HEK293 (cell line): ENCODE results near the gene TMEM87B.

Source experiments
- CTCF ChIA-PET: fragments of 350-600 bp; formaldehyde crosslinking; extraction: SDS; loops from one replicate; lab custom pipeline; 2021; ENCODE audit warnings: antibody characterized with exemption; lab: Yijun Ruan, JAX
- POLR2A ChIA-PET: fragments of 300-600 bp; formaldehyde crosslinking; extraction: SDS; loops from one replicate; lab custom pipeline; 2020; ENCODE audit warnings: antibody characterized with exemption, inconsistent platforms; lab: Yijun Ruan, JAX
- H3K27ac ChIP-seq: fragments of 200-500 bp; sonication (Bioruptor generic); 2 replicates; pipeline ENCODE4 v1.5.1; 2014; ENCODE audit warnings: low read depth, low read length, control low read depth, inconsistent platforms; ENCODE audit errors: extremely low read depth
- H3K36me3 ChIP-seq, 2 experiments: fragments of 200-500 bp in 1 of 2; sonication (Bioruptor generic) in 1 of 2; 1 replicate in 1 of 2; 2 replicates in 1 of 2; pipeline ENCODE4 v1.5.1; 2014 to 2017; ENCODE audit warnings: inconsistent platforms in 2 of 2, low read length in 2 of 2; ENCODE audit not compliant: control insufficient read depth in 2 of 2, insufficient read depth in 1 of 2
- H3K4me1 ChIP-seq: fragments of 200-500 bp; sonication (Bioruptor generic); 2 replicates; pipeline ENCODE4 v1.5.1; 2014; ENCODE audit warnings: mild to moderate bottlenecking, low read length, inconsistent platforms; ENCODE audit not compliant: control insufficient read depth, insufficient read depth
- H3K4me3 ChIP-seq: 2 replicates; pipeline ENCODE4 v1.5.1; 2011; ENCODE audit warnings: low read depth, mild to moderate bottlenecking, control low read depth, low read length, moderate library complexity
- H3K9me3 ChIP-seq: fragments of 200-500 bp; sonication (Bioruptor generic); 2 replicates; pipeline ENCODE4 v1.5.1; 2014; ENCODE audit warnings: low read depth, low read length, inconsistent platforms; ENCODE audit not compliant: control insufficient read depth, insufficient read depth
- KLF10 ChIP-seq: fragments of 450-650 bp; IDR thresholded peaks from 2 replicates; pipeline ENCODE4 v1.5.1; 2018; ENCODE audit warnings: missing biosample characterization, mild to moderate bottlenecking, missing genetic modification characterization
- KLF9 ChIP-seq: fragments of 450-650 bp; formaldehyde crosslinking; IDR thresholded peaks from 2 replicates; pipeline ENCODE4 v1.5.1; 2016; ENCODE audit warnings: missing biosample characterization, missing genetic modification characterization, low read depth
- PATZ1 ChIP-seq: fragments of 450-650 bp; formaldehyde crosslinking; IDR thresholded peaks from 2 replicates; pipeline ENCODE4 v1.5.1; 2016; ENCODE audit warnings: missing biosample characterization, missing genetic modification characterization
- PRDM6 ChIP-seq: fragments of 450-650 bp; formaldehyde crosslinking; IDR thresholded peaks from 2 replicates; pipeline ENCODE4 v1.5.1; 2017; ENCODE audit warnings: missing biosample characterization, missing genetic modification characterization
- SCRT1 ChIP-seq: fragments of 450-650 bp; formaldehyde crosslinking; IDR thresholded peaks from 2 replicates; pipeline ENCODE4 v1.5.1; 2016; ENCODE audit warnings: missing biosample characterization, missing genetic modification characterization, borderline replicate concordance
- YY1 ChIP-seq: fragments of 450-650 bp; formaldehyde crosslinking; IDR thresholded peaks from 2 replicates; pipeline ENCODE4 v1.5.1; 2018; ENCODE audit warnings: missing biosample characterization, missing genetic modification characterization
- YY2 ChIP-seq: fragments of 450-650 bp; formaldehyde crosslinking; IDR thresholded peaks from 2 replicates; pipeline ENCODE4 v1.5.1; 2016; ENCODE audit warnings: missing biosample characterization, missing genetic modification characterization
- ZBTB6 ChIP-seq: fragments of 450-650 bp; formaldehyde crosslinking; IDR thresholded peaks from 2 replicates; pipeline ENCODE4 v1.5.1; 2017; ENCODE audit warnings: missing biosample characterization, missing genetic modification characterization
- ZFP37 ChIP-seq: fragments of 450-650 bp; formaldehyde crosslinking; IDR thresholded peaks from 2 replicates; pipeline ENCODE4 v1.5.1; 2016; ENCODE audit warnings: missing biosample characterization, missing genetic modification characterization
- ZNF132 ChIP-seq: fragments of 450-650 bp; formaldehyde crosslinking; IDR thresholded peaks from 2 replicates; pipeline ENCODE4 v1.5.1; 2017; ENCODE audit warnings: missing biosample characterization, missing genetic modification characterization, borderline replicate concordance
- ZNF133 ChIP-seq: fragments of 450-650 bp; formaldehyde crosslinking; IDR thresholded peaks from 2 replicates; pipeline ENCODE4 v1.5.1; 2016; ENCODE audit warnings: missing biosample characterization, missing genetic modification characterization
- ZNF146 ChIP-seq: fragments of 450-650 bp; formaldehyde crosslinking; IDR thresholded peaks from 2 replicates; pipeline ENCODE4 v1.5.1; 2016; ENCODE audit warnings: missing biosample characterization, missing genetic modification characterization
- ZNF155 ChIP-seq: fragments of 450-650 bp; formaldehyde crosslinking; IDR thresholded peaks from 2 replicates; pipeline ENCODE4 v1.5.1; 2016; ENCODE audit warnings: missing biosample characterization, missing genetic modification characterization
- ZNF174 ChIP-seq: fragments of 450-650 bp; formaldehyde crosslinking; IDR thresholded peaks from 2 replicates; pipeline ENCODE4 v1.5.0; 2017; ENCODE audit warnings: missing biosample characterization, mild to moderate bottlenecking, missing genetic modification characterization
- ZNF211 ChIP-seq: fragments of 450-650 bp; formaldehyde crosslinking; IDR thresholded peaks from 2 replicates; pipeline ENCODE4 v1.5.1; 2016; ENCODE audit warnings: low read depth, missing biosample characterization, missing genetic modification characterization
- ZNF214 ChIP-seq: fragments of 450-650 bp; formaldehyde crosslinking; IDR thresholded peaks from 2 replicates; pipeline ENCODE4 v1.5.1; 2017; ENCODE audit warnings: missing biosample characterization, mild to moderate bottlenecking, missing genetic modification characterization, borderline replicate concordance
- ZNF221 ChIP-seq: fragments of 450-650 bp; formaldehyde crosslinking; IDR thresholded peaks from 2 replicates; pipeline ENCODE4 v1.5.1; 2017; ENCODE audit warnings: missing biosample characterization, missing genetic modification characterization, borderline replicate concordance
- ZNF26 ChIP-seq: fragments of 450-650 bp; formaldehyde crosslinking; IDR thresholded peaks from 2 replicates; pipeline ENCODE4 v1.5.1; 2016; ENCODE audit warnings: missing biosample characterization, missing genetic modification characterization
- ZNF362 ChIP-seq: fragments of 450-650 bp; formaldehyde crosslinking; IDR thresholded peaks from 2 replicates; pipeline ENCODE4 v1.5.1; 2016; ENCODE audit warnings: missing biosample characterization, missing genetic modification characterization
- ZNF366 ChIP-seq: fragments of 450-650 bp; formaldehyde crosslinking; conservative IDR thresholded peaks from 2 replicates; pipeline ENCODE4 v1.5.1; 2016; ENCODE audit warnings: missing biosample characterization, missing genetic modification characterization
- ZNF37A ChIP-seq: fragments of 450-650 bp; IDR thresholded peaks from 2 replicates; pipeline ENCODE4 v1.5.1; 2018; ENCODE audit warnings: missing biosample characterization, missing genetic modification characterization
- ZNF391 ChIP-seq: fragments of 450-650 bp; formaldehyde crosslinking; IDR thresholded peaks from 2 replicates; pipeline ENCODE4 v1.5.1; 2016; ENCODE audit warnings: low read depth, missing biosample characterization, missing genetic modification characterization, borderline replicate concordance
- ZNF747 ChIP-seq: fragments of 450-650 bp; formaldehyde crosslinking; IDR thresholded peaks from 2 replicates; pipeline ENCODE4 v1.5.1; 2016; ENCODE audit warnings: missing biosample characterization, missing genetic modification characterization
- ZNF776 ChIP-seq: fragments of 450-650 bp; formaldehyde crosslinking; IDR thresholded peaks from 2 replicates; pipeline ENCODE4 v1.5.0; 2017; ENCODE audit warnings: missing biosample characterization, missing genetic modification characterization, borderline replicate concordance
- ZNF777 ChIP-seq: fragments of 450-650 bp; formaldehyde crosslinking; IDR thresholded peaks from 2 replicates; pipeline ENCODE4 v1.5.1; 2017; ENCODE audit warnings: missing biosample characterization, missing genetic modification characterization, borderline replicate concordance
- ZNF785 ChIP-seq: fragments of 450-650 bp; formaldehyde crosslinking; IDR thresholded peaks from 2 replicates; pipeline ENCODE4 v1.5.1; 2016; ENCODE audit warnings: missing biosample characterization, missing genetic modification characterization
- ZSCAN4 ChIP-seq: fragments of 450-650 bp; formaldehyde crosslinking; IDR thresholded peaks from 2 replicates; pipeline ENCODE4 v1.5.1; 2017; ENCODE audit warnings: missing biosample characterization, missing genetic modification characterization

Gene TMEM87B

GRCh38 chr2:112026509-112026908, 28.6 kb upstream of the TMEM87B start (continued):
- TF ChIP-seq ZSCAN4 (tag by site-specific recombination) (no peak), ZNF174 (tag by site-specific recombination) (no peak), ZNF132 (tag by site-specific recombination) (no peak), PATZ1 (tag by site-specific recombination) (no peak), ZNF362 (tag by site-specific recombination) (no peak), ZFP37 (tag by site-specific recombination) (no peak), KLF10 (tag by site-specific recombination) (no peak), ZNF37A (tag by site-specific recombination) (no peak), ZNF155 (tag by site-specific recombination) (no peak), PRDM6 (tag by site-specific recombination) (no peak), ZNF26 (tag by site-specific recombination) (no peak)

- ChIA-PET CTCF (no interaction called here), POLR2A (no interaction called here)
- Histone ChIP-seq H3K36me3 (peaks cover 0 to 7% of the 10 kb centered on the region in 2 experiments; a peak in 1 of 3 replicates), H3K4me3 (no peak overlapping the region), H3K9me3 (no peaks in the 10 kb centered on the region), H3K27ac (no peak overlapping the region), H3K4me1 (peaks cover 6% of the 10 kb centered on the region)
- no peak for TF ChIP-seq ZNF221 (tag by site-specific recombination)
- no peak for TF ChIP-seq ZNF785 (tag by site-specific recombination)
- TF ChIP-seq YY1 (tag by site-specific recombination): no peak
- TF ChIP-seq ZNF174 (tag by site-specific recombination): no peak
- TF ChIP-seq ZNF366: no peak
- no peak for TF ChIP-seq SCRT1
- TF ChIP-seq ZNF777: no peak
- TF ChIP-seq ZBTB6 (tag by site-specific recombination): no peak
- no peak for TF ChIP-seq ZNF211 (tag by site-specific recombination)
- TF ChIP-seq KLF9 (tag by site-specific recombination): no peak
- no peak for TF ChIP-seq ZNF747 (tag by site-specific recombination)
- TF ChIP-seq ZNF776 (tag by site-specific recombination): no peak
- no peak for TF ChIP-seq YY2 (tag by site-specific recombination)
- TF ChIP-seq ZNF146 (tag by site-specific recombination): no peak
- TF ChIP-seq ZNF214 (tag by site-specific recombination): no peak
- TF ChIP-seq ZNF391: no peak
- no peak for TF ChIP-seq ZNF133 (tag by site-specific recombination)
Measured at GRCh38 chr2:112027767-112028166, 27.3 kb upstream of the TMEM87B start.
